Glomerular visceral epithelial cell (primary cell): ENCODE results near the gene ATXN1.

Source experiments
- DNase-seq: peaks from one replicate; pipeline ENCODE4 v3.0.0-alpha.2; 2016; ENCODE audit errors: extremely low spot score

ATXN1 gene

GRCh38 chr6:16698997-16699868, 62.0 kb downstream of the ATXN1 start:
- DNase-seq = peak; percentile 35

- no peak for DNase-seq
Observed at GRCh38 chr6:16698162-16698533, 63.1 kb downstream of the ATXN1 start.

- DNase-seq = no peak
Observed at GRCh38 chr6:16697437-16698161, 63.7 kb downstream of the ATXN1 start.

GRCh38 chr6:16696496-16696895, 64.8 kb downstream of the ATXN1 start:
- no peak for DNase-seq

GRCh38 chr6:16694781-16695578, 66.3 kb downstream of the ATXN1 start:
- DNase-seq = no peak

GRCh38 chr6:16691324-16691723, 69.9 kb downstream of the ATXN1 start:
- no peak for DNase-seq

GRCh38 chr6:16690608-16691142, 70.6 kb downstream of the ATXN1 start:
- DNase-seq = no peak

- DNase-seq = no peak
Observed at GRCh38 chr6:16689788-16690607, 71.3 kb downstream of the ATXN1 start.

- DNase-seq = peak; percentile 59
Observed at GRCh38 chr6:16688984-16689636, 72.2 kb downstream of the ATXN1 start.

GRCh38 chr6:16688436-16688835, 72.8 kb downstream of the ATXN1 start:
- DNase-seq = no peak

GRCh38 chr6:16687045-16687444, 74.2 kb downstream of the ATXN1 start:
- DNase-seq = no peak

GRCh38 chr6:16684896-16685554, 76.2 kb downstream of the ATXN1 start:
- DNase-seq = peak; percentile 89

- peak; percentile 87 for DNase-seq
Observed at GRCh38 chr6:16684195-16684689, 77.0 kb downstream of the ATXN1 start.

- peak; percentile 95 for DNase-seq
Observed at GRCh38 chr6:16683641-16684194, 77.5 kb downstream of the ATXN1 start.

- peak; percentile 73 for DNase-seq
Observed at GRCh38 chr6:16681260-16681873, 79.9 kb downstream of the ATXN1 start.

- no peak for DNase-seq
Observed at GRCh38 chr6:16679050-16679449, 82.2 kb downstream of the ATXN1 start.

GRCh38 chr6:16677458-16677857, 83.8 kb downstream of the ATXN1 start:
- DNase-seq = no peak

- no peak for DNase-seq
Observed at GRCh38 chr6:16676978-16677377, 84.3 kb downstream of the ATXN1 start.

- no peak for DNase-seq
Observed at GRCh38 chr6:16676376-16676775, 84.9 kb downstream of the ATXN1 start.
